ENCODE measurements around the gene NELL1. TPM values are rescaled to one million over a fixed set of nuclear protein-coding genes. Genes with fewer than 3 reads are reported as not detected.

Gene NELL1
- total RNA-seq, 1 donor from 2014 or later, result not detected

- H3K27ac Mint-ChIP-seq, result no peak overlapping the region
- no peak overlapping the region for H3K4me3 ChIP-seq
- H3K79me2 ChIP-seq (ENCODE audit: low read depth), result no peaks in the 10 kb centered on the region
- H3F3A ChIP-seq (ENCODE audit: low read depth), result no peaks in the 10 kb centered on the region
- no peaks in the 10 kb centered on the region for H3K36me3 Mint-ChIP-seq
- no peaks in the 10 kb centered on the region for H3K27me3 ChIP-seq
- peaks cover 5% of the 10 kb centered on the region for H3K4me1 Mint-ChIP-seq
- no peaks in the 10 kb centered on the region for H3K36me3 ChIP-seq
- no peak overlapping the region for H3K9ac ChIP-seq
- H3K9me3 ChIP-seq (ENCODE audit: low read depth), result no peaks in the 10 kb centered on the region
- H3K27me3 Mint-ChIP-seq (ENCODE audit: insufficient read depth, low read depth), result no peaks in the 10 kb centered on the region
- no peak for DNase-seq (ENCODE audit: low spot score)
- no peaks in the 10 kb centered on the region for H3K9me3 Mint-ChIP-seq
- H3K4me1 ChIP-seq, result no peaks in the 10 kb centered on the region
- TF ChIP-seq EZH2 (IDR thresholded peaks at IDR 0.05), result no peak
- no peak for TF ChIP-seq EZH2phosphoT487 (IDR thresholded peaks at IDR 0.05)
- TF ChIP-seq CTCF (IDR thresholded peaks at IDR 0.05), result no peak
- H4K20me1 ChIP-seq (ENCODE audit: low read depth), result no peaks in the 10 kb centered on the region
- H2AFZ ChIP-seq (replicated peaks), result no peak overlapping the region
- H3K4me3 Mint-ChIP-seq, result no peak overlapping the region
- no peak overlapping the region for H3K4me2 ChIP-seq
- no peak overlapping the region for H3K27ac ChIP-seq
Measured at GRCh38 chr11:21385669-21386440, 716.5 kb downstream of the NELL1 start.

- H3K27ac ChIP-seq, result no peak overlapping the region
- H3K79me2 ChIP-seq (ENCODE audit: low read depth), result no peaks in the 10 kb centered on the region
- no peak overlapping the region for H3K4me3 Mint-ChIP-seq
- H3K9ac ChIP-seq, result no peak overlapping the region
- no peaks in the 10 kb centered on the region for H3K9me3 ChIP-seq (ENCODE audit: low read depth)
- DNase-seq (ENCODE audit: low spot score), result no peak
- no peaks in the 10 kb centered on the region for H3K9me3 Mint-ChIP-seq
- H3K27me3 Mint-ChIP-seq (ENCODE audit: insufficient read depth, low read depth), result peaks cover 3% of the 10 kb centered on the region
- no peak overlapping the region for H2AFZ ChIP-seq (replicated peaks)
- no peaks in the 10 kb centered on the region for H3K36me3 Mint-ChIP-seq
- no peaks in the 10 kb centered on the region for H3F3A ChIP-seq (ENCODE audit: low read depth)
- no peak overlapping the region for H3K4me2 ChIP-seq
- H3K27ac Mint-ChIP-seq, result no peak overlapping the region
- H3K36me3 ChIP-seq, result no peaks in the 10 kb centered on the region
- H3K4me1 Mint-ChIP-seq, result peaks cover 5% of the 10 kb centered on the region
- H3K27me3 ChIP-seq, result no peaks in the 10 kb centered on the region
- no peak for TF ChIP-seq EZH2 (IDR thresholded peaks at IDR 0.05)
- TF ChIP-seq CTCF (IDR thresholded peaks at IDR 0.05), result no peak
- no peak for TF ChIP-seq EZH2phosphoT487 (IDR thresholded peaks at IDR 0.05)
- H3K4me1 ChIP-seq, result no peaks in the 10 kb centered on the region
- no peaks in the 10 kb centered on the region for H4K20me1 ChIP-seq (ENCODE audit: low read depth)
- H3K4me3 ChIP-seq, result no peak overlapping the region
Measured at GRCh38 chr11:21390430-21390829, 721.0 kb downstream of the NELL1 start.

GRCh38 chr11:21396342-21397008 lies 727.1 kb downstream of the NELL1 start:
- Mint-ChIP-seq H3K4me3 (no peak overlapping the region), H3K36me3 (no peaks in the 10 kb centered on the region), H3K27ac (no peak overlapping the region), H3K4me1 (peaks cover 2% of the 10 kb centered on the region), H3K9me3 (no peaks in the 10 kb centered on the region), H3K27me3 (ENCODE audit: insufficient read depth, low read depth) (peaks cover 3% of the 10 kb centered on the region)
- no peak overlapping the region for H2AFZ ChIP-seq (replicated peaks)
- TF ChIP-seq EZH2phosphoT487 (IDR thresholded peaks at IDR 0.05) (no peak), CTCF (IDR thresholded peaks at IDR 0.05) (no peak), EZH2 (IDR thresholded peaks at IDR 0.05) (no peak)
- no peak overlapping the region for H3K4me3 ChIP-seq
- H3K36me3 ChIP-seq, result no peaks in the 10 kb centered on the region
- H3K79me2 ChIP-seq (ENCODE audit: low read depth), result no peaks in the 10 kb centered on the region
- H3K9ac ChIP-seq, result no peak overlapping the region
- no peak overlapping the region for H3K27ac ChIP-seq
- H3K4me2 ChIP-seq, result no peak overlapping the region
- no peaks in the 10 kb centered on the region for H3K4me1 ChIP-seq
- no peaks in the 10 kb centered on the region for H3F3A ChIP-seq (ENCODE audit: low read depth)
- no peak for DNase-seq (ENCODE audit: low spot score)
- H4K20me1 ChIP-seq (ENCODE audit: low read depth), result no peaks in the 10 kb centered on the region
- H3K9me3 ChIP-seq (ENCODE audit: low read depth), result no peaks in the 10 kb centered on the region
- H3K27me3 ChIP-seq, result no peaks in the 10 kb centered on the region

All from neural progenitor cell (in vitro differentiated cells).